K562 (cell line): ENCODE results near the gene MRPS10. TPM values are rescaled to one million over a fixed set of nuclear protein-coding genes. Genes with fewer than 3 reads are reported as not detected.

Experiments used
- ATAC-seq: fragments of 200-7000 bp; cut with Tn5 transposase; 3 replicates; pipeline ENCODE4 v1.9.1; 2020; ENCODE audit warnings: moderate library complexity
- BruUV-seq: library from RNA; stranded (reverse); fragments of 400-500 nt; replicated peaks from 2 replicates; lab custom pipeline; 2021; lab: Mats Ljungman, UMichigan
- CTCF ChIA-PET: fragments of 300-600 bp; formaldehyde crosslinking; extraction: SDS; loops from one replicate; lab custom pipeline; 2021; ENCODE audit warnings: low intra/inter-chr PET ratio; lab: Yijun Ruan, JAX
- POLR2A ChIA-PET: fragments of 300-600, 350-650 bp; sonication (Branson Sonifier 250); formaldehyde crosslinking; extraction: SDS; loops from one replicate; lab custom pipeline; 2021; ENCODE audit warnings: antibody characterized with exemption, inconsistent platforms; lab: Yijun Ruan, JAX
- DNase-seq, 4 experiments: peaks; one replicate each; pipeline versions ENCODE4 v3.0.0 to v3.0.0-alpha.2; 2011 to 2018; ENCODE audit warnings: low spot score in 3 of 4, mixed read lengths in 3 of 4; ENCODE audit errors: extremely low read depth in 1 of 4
- FAIRE-seq: peaks from 2 replicates; lab custom pipeline; 2011; peaks lifted over from hg19 to GRCh38; lab: Jason Lieb, UNC
- H2AFZ ChIP-seq: 2 replicates; pipeline ENCODE4 v1.6.0; 2011; ENCODE audit warnings: low read depth, low read length, control low read depth, inconsistent platforms
- H3K27ac ChIP-seq: fragments of 200-600 bp; 3 replicates; pipeline ENCODE4 v1.8.0; 2011; ENCODE audit warnings: low read depth, mild to moderate bottlenecking, control low read depth, inconsistent platforms, low read length, moderate library complexity, mixed read lengths; ENCODE audit errors: extremely low read depth
- H3K27me3 ChIP-seq, 2 experiments: fragments of 300-600 bp in 1 of 2; 2 replicates in 1 of 2; 3 replicates in 1 of 2; pipeline versions ENCODE4 v1.6.0 to v1.8.0; 2011; ENCODE audit warnings: inconsistent platforms in 2 of 2, low read length in 2 of 2, mild to moderate bottlenecking in 1 of 2, mixed read lengths in 1 of 2, moderate library complexity in 1 of 2; ENCODE audit not compliant: control insufficient read depth in 2 of 2, insufficient read depth in 2 of 2
- H3K36me3 ChIP-seq: fragments of 300-600 bp; 3 replicates; pipeline ENCODE4 v1.8.0; 2011; ENCODE audit warnings: mild to moderate bottlenecking, low read length, inconsistent platforms; ENCODE audit not compliant: control insufficient read depth, insufficient read depth
- H3K4me1 ChIP-seq, 2 experiments: fragments of 200-600 bp in 1 of 2; replicated peaks in 1 of 2; 2 replicates in 1 of 2; 3 replicates in 1 of 2; pipeline versions ENCODE4 v1.5.1 to v1.8.0; 2011; ENCODE audit warnings: inconsistent platforms in 2 of 2, low read length in 2 of 2, mild to moderate bottlenecking in 1 of 2, mixed read lengths in 1 of 2, moderate library complexity in 1 of 2; ENCODE audit not compliant: control insufficient read depth in 2 of 2, insufficient read depth in 2 of 2
- H3K4me2 ChIP-seq: 2 replicates; pipeline ENCODE4 v1.6.1; 2011; ENCODE audit warnings: low read length, control low read depth, inconsistent platforms, mixed read lengths; ENCODE audit not compliant: insufficient read depth
- H3K4me3 ChIP-seq: fragments of 200-600 bp; sonication (generic), shearing (Covaris generic); 2 replicates; pipeline ENCODE4 v1.5.1; 2016; ENCODE audit warnings: control low read depth, inconsistent platforms
- H3K79me2 ChIP-seq: fragments of 200-600 bp; 3 replicates; pipeline ENCODE4 v1.8.0; 2011; ENCODE audit warnings: low read length, inconsistent platforms; ENCODE audit not compliant: control insufficient read depth, insufficient read depth
- H3K9ac ChIP-seq, 2 experiments: 2 replicates each; pipeline versions ENCODE4 v1.6.0 to v1.6.1; 2011; ENCODE audit warnings: low read depth in 2 of 2, low read length in 2 of 2, control low read depth in 1 of 2, inconsistent platforms in 1 of 2, mild to moderate bottlenecking in 1 of 2, mixed read lengths in 1 of 2; ENCODE audit not compliant: insufficient read depth in 1 of 2
- H3K9me1 ChIP-seq: one replicate; pipeline ENCODE4 v1.6.0; 2011; ENCODE audit warnings: inconsistent platforms, mild to moderate bottlenecking, low read length, moderate library complexity; ENCODE audit not compliant: control insufficient read depth, insufficient read depth
- H3K9me3 ChIP-seq: replicated peaks from 2 replicates; pipeline ENCODE4 v1.5.1; 2011; ENCODE audit warnings: low read depth, low read length, inconsistent platforms; ENCODE audit not compliant: control insufficient read depth, insufficient read depth
- H4K20me1 ChIP-seq: replicated peaks from 2 replicates; pipeline ENCODE4 v1.6.1; 2011; ENCODE audit warnings: low read length, inconsistent platforms, mixed read lengths; ENCODE audit not compliant: control insufficient read depth, insufficient read depth
- CTCFL ChIP-seq: IDR thresholded peaks from 2 replicates; pipeline ENCODE4 v1.6.1; 2011; ENCODE audit warnings: borderline replicate concordance, low read depth, mild to moderate bottlenecking, moderate library complexity, low read length; ENCODE audit not compliant: insufficient read depth, poor library complexity, severe bottlenecking
- EHMT2 ChIP-seq: fragments of 450-650 bp; IDR thresholded peaks from 2 replicates; pipeline ENCODE4 v1.6.1; 2018; ENCODE audit warnings: antibody characterized with exemption
- GATA2 ChIP-seq: sonication (generic); formaldehyde crosslinking; IDR thresholded peaks from 2 replicates; pipeline ENCODE4 v1.4.0; 2020; ENCODE audit warnings: mild to moderate bottlenecking, missing genetic modification reagents
- LARP7 ChIP-seq: fragments of 450-650 bp; IDR thresholded peaks from 2 replicates; pipeline ENCODE4 v1.6.1; 2016
- LEF1 ChIP-seq: fragments of 450-650 bp; IDR thresholded peaks from 2 replicates; pipeline ENCODE4 v1.6.1; 2016; ENCODE audit warnings: mild to moderate bottlenecking
- MAZ ChIP-seq, 2 experiments: fragments of 450-650 bp in 1 of 2; sonication (generic) in 1 of 2; formaldehyde crosslinking; IDR thresholded peaks in 1 of 2; conservative IDR thresholded peaks in 1 of 2; 2 replicates each; pipeline versions ENCODE4 v1.4.0 to v1.5.0; 2020; ENCODE audit warnings: mild to moderate bottlenecking in 1 of 2, missing genetic modification reagents in 1 of 2
- NR2C1 ChIP-seq, 2 experiments: fragments of 450-650 bp; IDR thresholded peaks; 2 replicates each; pipeline ENCODE4 v1.6.1; 2017; ENCODE audit warnings: mild to moderate bottlenecking in 2 of 2, antibody characterized with exemption in 1 of 2, inconsistent platforms in 1 of 2, missing compliant biosample characterization in 1 of 2, missing genetic modification characterization in 1 of 2
- POLR2A ChIP-seq: fragments of 450-650 bp; conservative IDR thresholded peaks from 2 replicates; pipeline ENCODE4 v1.6.1; 2016
- POLR2AphosphoS5 ChIP-seq: IDR thresholded peaks from 2 replicates; pipeline ENCODE4 v1.6.1; 2011; ENCODE audit warnings: mild to moderate bottlenecking, low read depth, low read length, moderate library complexity; ENCODE audit not compliant: control insufficient read depth, insufficient read depth
- RB1 ChIP-seq: fragments of 450-650 bp; IDR thresholded peaks from 2 replicates; pipeline ENCODE4 v1.6.1; 2017; ENCODE audit warnings: low read depth, mild to moderate bottlenecking
- SP1 ChIP-seq: sonication (generic); formaldehyde crosslinking; IDR thresholded peaks from 2 replicates; pipeline ENCODE4 v1.8.1; 2022; ENCODE audit warnings: mild to moderate bottlenecking, missing genetic modification reagents
- TBL1XR1 ChIP-seq, 2 experiments: IDR thresholded peaks; 2 replicates each; pipeline ENCODE4 v1.6.1; 2012; ENCODE audit warnings: improper control_type of control experiment in 2 of 2, low read length in 2 of 2, mild to moderate bottlenecking in 1 of 2
- TEAD1 ChIP-seq, 2 experiments: fragments of 450-650 bp in 1 of 2; sonication (generic) in 1 of 2; formaldehyde crosslinking; IDR thresholded peaks; 2 replicates each; pipeline versions ENCODE4 v1.4.0 to v1.8.0; 2020 to 2022; ENCODE audit warnings: mild to moderate bottlenecking in 2 of 2, missing genetic modification reagents in 1 of 2
- TEAD2 ChIP-seq: fragments of 450-650 bp; IDR thresholded peaks from 2 replicates; pipeline ENCODE4 v1.6.1; 2016; ENCODE audit warnings: missing genetic modification characterization, control low read depth, missing compliant biosample characterization
- TGIF2 ChIP-seq: sonication (generic); formaldehyde crosslinking; IDR thresholded peaks from 2 replicates; pipeline ENCODE4 v1.8.1; 2022; ENCODE audit warnings: mild to moderate bottlenecking, missing genetic modification reagents, moderate library complexity
- USF1 ChIP-seq: sonication (generic); formaldehyde crosslinking; IDR thresholded peaks from 2 replicates; pipeline ENCODE4 v1.9.0; 2022; ENCODE audit warnings: mild to moderate bottlenecking, missing genetic modification reagents
- ZNF212 ChIP-seq: fragments of 450-650 bp; formaldehyde crosslinking; IDR thresholded peaks from 2 replicates; pipeline ENCODE4 v1.4.0; 2020; ENCODE audit warnings: mild to moderate bottlenecking
- ZNF511 ChIP-seq: sonication (generic); formaldehyde crosslinking; IDR thresholded peaks from 2 replicates; pipeline ENCODE4 v1.8.0; 2022; ENCODE audit warnings: mild to moderate bottlenecking, missing genetic modification reagents
- ZNF764 ChIP-seq: fragments of 250-450 bp; sonication (Bioruptor Pico); IDR thresholded peaks from 2 replicates; pipeline ENCODE4 v1.4.0; 2020; ENCODE audit warnings: low read depth, mild to moderate bottlenecking, moderate library complexity
- WGBS: fragments of 100-300 bp; shearing (Covaris generic); methylation state at CpG from one replicate; pipeline ENCODE4 v1.1.6; 2016; ENCODE audit warnings: low coverage, mixed read lengths; ENCODE audit not compliant: insufficient coverage; ENCODE audit errors: missing lambda C conversion rate; 5-methylcytosine and 5-hydroxymethylcytosine counted together
- in situ Hi-C: fragments of 300-500 bp; cut with MboI; formaldehyde crosslinking; loops from 4 replicates; pipeline ENCODE4 v1.15.0; 2018; ENCODE audit warnings: inconsistent platforms, mixed read lengths
- intact Hi-C: fragments of 100-400 bp; cut with micrococcal nuclease; formaldehyde crosslinking; loops from 2 replicates; pipeline ENCODE4 v1.14.2; 2022
- polyA plus RNA-seq, 8 experiments: library from polyadenylated mRNA; depleted of rRNA in 4 of 8; stranded (reverse) in 5 of 8; unstranded in 3 of 8; fragments of >200 nt; fragmentation: Nextera tagmentation in 2 of 8; fragmentation: Illumina TruSeq in 1 of 8; extraction: Ambion mirVana in 2 of 8; extraction: Trizol in 1 of 8; gene quantifications; 2 replicates each; pipeline versions ENCODE4 v1.2.1 to v1.2.3, GENCODE V29; 2011 to 2014; ENCODE audit warnings: inconsistent platforms in 1 of 8, missing spikeins in 1 of 8
- total RNA-seq, 7 experiments: library from RNA; depleted of rRNA in 6 of 7; stranded (reverse); fragments of >200 nt in 6 of 7; fragmentation: Illumina TruSeq in 2 of 7; extraction: Trizol in 2 of 7; gene quantifications; 2 replicates each; pipeline versions ENCODE4 v1.2.1 to v1.2.3, GENCODE V29; 2011 to 2021; ENCODE audit warnings: low replicate concordance in 1 of 7

MRPS10 gene
- total and polyA plus RNA-seq, 9 of the 15 experiments (the other 6 are each of a cell fraction or from before 2014, with no cell fraction given): 48.6 to 166 (median 93.7) TPM

- Histone ChIP-seq H3K4me3 (no peak overlapping the region), H3K4me1 (peaks cover 14 to 21% of the 10 kb centered on the region in 2 experiments), H3K27ac (no peak overlapping the region), H3K9ac (no peak overlapping the region), H4K20me1 (no peaks in the 10 kb centered on the region), H3K9me1 (no peaks in the 10 kb centered on the region), H3K79me2 (no peaks in the 10 kb centered on the region), H3K9me3 (no peaks in the 10 kb centered on the region), H2AFZ (no peak overlapping the region), H3K4me2 (no peak overlapping the region), H3K36me3 (no peaks in the 10 kb centered on the region), H3K27me3 (no peaks in the 10 kb centered on the region)
- no TSS peak for BruUV-seq
- ATAC-seq: peak; percentile 69
- intact Hi-C loops (loop anchor here (1.0 to 2.0 kb wide), 4 partner anchors 16 to 155 kb away; no protein-coding TSS in a partner anchor), in situ Hi-C loops (no loop called here)
- peak; percentile 89 for FAIRE-seq
- WGBS: 18% methylated on average over 8 of the region's 8 CpGs
- ChIA-PET POLR2A (no interaction called here), CTCF (interaction anchor here (1.1 to 3.5 kb wide), 9 partner anchors 63 to 863 kb away, joined by 4 to 38 read pairs (median 7); partner anchors contain the start of gene FRS3)
- peak in 3 of 4 experiments; percentile 40 to 68 (median 58) for DNase-seq
- TF ChIP-seq ZNF212 (no peak), LEF1 (no peak), TBL1XR1 (IDR thresholded peaks at IDR 0.05; ENCODE audit: low read length in 2 of 2) (0 out of 4 replicates have a peak, but pooled peaks of 1 of the 2 experiments have one; percentile 5), POLR2AphosphoS5 (no peak), TEAD2 (tag) (0 out of 2 replicates have a peak, but pooled peaks have one; percentile 42), ZNF764 (CRISPR knock-in tag) (no peak), TEAD1 (CRISPR knock-in tag; IDR thresholded peaks at IDR 0.05) (0 out of 4 replicates have a peak, but pooled peaks have one; percentile 15 to 27), USF1 (CRISPR knock-in tag) (no peak), SP1 (CRISPR knock-in tag) (no peak), POLR2A (no peak), RB1 (no peak; the same call in 1 of the 2 replicates), GATA2 (CRISPR knock-in tag) (no peak), NR2C1 (IDR thresholded peaks at IDR 0.05) (no peak), NR2C1 (tag; IDR thresholded peaks at IDR 0.05) (no peak), MAZ (CRISPR knock-in tag; conservative IDR thresholded peaks at IDR 0.05 in 1 of 2, IDR thresholded peaks at IDR 0.05 in 1 of 2) (no peak), LARP7 (no peak), ZNF511 (CRISPR knock-in tag) (no peak), EHMT2 (no peak), TGIF2 (no peak), CTCFL (peak; percentile 43)
These were observed 13.0 kb upstream of the MRPS10 start for GRCh38 chr6:42230345-42231321.
